CD4-positive, alpha-beta T cell treated with Interleukin-4 for 1 hour (primary cell): Measurements from ENCODE around the gene DSTN.
A peak's percentile ranks its signal among the peaks of the same experiment; 100 is the strongest.
"Not testable (repeated sequence)": the region's sequence is repeated elsewhere in the genome, so short reads cannot be mapped to it uniquely, and the experiment has no call there.

Source experiments
- DNase-seq, 2 donors: peaks; one replicate each; pipeline ENCODE4 v3.0.0-alpha.2; 2020 to 2022

DSTN gene

DNA sequence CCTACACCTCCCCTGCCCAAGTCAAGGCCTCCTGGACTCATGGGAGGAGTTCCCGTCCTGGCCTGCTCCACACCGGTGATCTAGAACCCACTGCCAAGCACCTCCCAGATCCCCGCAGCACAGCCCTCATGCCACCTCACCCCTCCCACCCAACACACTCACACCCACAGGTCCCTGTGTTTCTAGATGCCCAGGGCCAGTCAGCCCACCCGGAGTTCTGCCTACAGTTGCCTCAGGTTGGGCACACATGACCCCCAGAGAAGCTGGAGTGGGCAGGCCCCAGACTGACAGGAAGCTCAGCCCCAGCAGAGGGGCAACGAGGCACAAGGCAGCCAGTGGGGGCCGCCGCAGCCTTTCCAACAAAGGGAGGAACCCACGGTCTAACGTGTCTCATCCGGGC lies 82.5 kb downstream of the DSTN start:
- no peak for DNase-seq

DNA sequence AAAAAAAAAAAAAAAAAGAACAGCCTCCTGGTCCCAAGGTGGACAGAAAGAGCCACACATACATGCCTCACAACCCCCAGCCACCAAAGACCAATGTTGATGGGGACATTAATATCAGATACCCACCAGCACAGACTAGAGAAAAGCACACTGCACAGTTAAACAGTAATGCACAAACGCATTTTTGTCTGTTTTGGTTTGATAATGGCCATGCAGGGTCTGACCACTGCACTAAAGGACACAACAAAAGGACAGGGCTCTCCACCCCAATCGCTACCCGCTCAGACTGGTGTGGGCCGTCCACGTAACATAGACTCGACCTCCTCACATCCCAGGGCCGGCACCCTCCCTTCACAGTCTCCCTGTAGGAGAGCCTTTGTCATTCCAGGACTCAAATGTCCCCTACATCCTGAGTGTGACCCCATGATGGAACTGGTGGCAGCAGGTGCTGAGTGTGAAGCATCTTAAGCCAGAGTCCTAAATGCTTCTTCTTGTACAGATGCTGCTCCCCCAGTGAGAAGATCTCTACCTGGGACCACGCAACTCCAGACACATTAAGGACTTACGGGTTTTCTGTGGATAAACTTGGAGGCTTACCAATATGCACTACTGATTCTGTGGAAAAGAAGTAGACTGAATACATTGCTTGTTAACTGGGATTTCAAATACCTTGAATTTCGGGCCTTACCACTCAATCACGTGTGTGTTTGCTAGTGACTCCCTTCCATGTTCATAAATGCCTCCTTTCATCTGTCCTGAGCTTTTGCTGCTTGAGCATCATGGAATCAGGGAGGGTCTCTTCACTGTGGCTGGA lies 84.2 kb downstream of the DSTN start:
- no peak for DNase-seq

DNA sequence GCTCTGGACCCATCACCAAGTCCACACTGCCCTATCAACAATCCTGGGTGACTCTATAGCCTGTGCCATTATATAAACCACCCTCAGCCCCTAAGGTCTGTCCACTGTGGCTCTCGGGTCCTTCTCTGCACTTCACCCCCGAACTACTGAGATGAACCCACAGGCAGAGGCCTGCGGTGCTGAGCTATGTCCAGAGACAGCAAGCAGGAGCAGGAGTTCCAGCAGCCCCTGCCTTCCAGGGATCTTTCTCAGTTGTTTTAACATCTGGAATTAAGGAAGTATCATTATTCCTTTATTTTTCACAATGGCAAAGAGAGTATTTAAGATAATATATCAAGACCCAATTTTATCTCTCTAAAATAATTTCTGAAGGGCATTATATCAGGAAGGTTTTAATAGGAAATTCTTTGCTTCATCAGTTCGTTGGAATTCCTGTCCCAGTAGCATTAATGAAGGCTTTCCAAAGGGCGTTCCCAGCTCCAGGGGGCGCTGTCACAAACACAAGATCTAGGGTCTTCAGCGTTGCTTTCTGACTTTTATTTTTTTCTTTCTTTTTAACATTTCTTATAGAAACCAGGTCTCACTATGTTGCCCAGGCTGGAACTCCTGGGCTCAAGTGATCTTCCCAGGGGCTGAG lies 84.9 kb downstream of the DSTN start:
- peak in 1 of 2 donors; percentile 9 for DNase-seq

DNA sequence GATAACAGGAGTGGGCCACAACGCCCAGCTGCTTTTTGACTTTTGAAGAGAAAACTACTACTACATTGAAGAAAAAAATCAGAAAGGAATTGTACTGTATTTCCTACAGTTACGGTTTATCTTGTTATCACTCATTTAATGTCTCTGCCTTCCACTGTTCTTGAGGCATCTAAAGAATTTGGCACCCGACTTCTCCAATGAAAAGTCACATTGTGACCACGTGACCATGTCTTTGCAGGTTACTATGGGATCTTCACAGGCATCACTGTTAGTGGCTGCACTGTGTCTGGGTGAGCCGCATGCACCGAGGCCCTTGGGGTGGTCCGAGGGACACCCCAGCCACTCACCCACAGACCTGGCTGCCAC lies 85.4 kb downstream of the DSTN start:
- DNase-seq: no peak

DNA sequence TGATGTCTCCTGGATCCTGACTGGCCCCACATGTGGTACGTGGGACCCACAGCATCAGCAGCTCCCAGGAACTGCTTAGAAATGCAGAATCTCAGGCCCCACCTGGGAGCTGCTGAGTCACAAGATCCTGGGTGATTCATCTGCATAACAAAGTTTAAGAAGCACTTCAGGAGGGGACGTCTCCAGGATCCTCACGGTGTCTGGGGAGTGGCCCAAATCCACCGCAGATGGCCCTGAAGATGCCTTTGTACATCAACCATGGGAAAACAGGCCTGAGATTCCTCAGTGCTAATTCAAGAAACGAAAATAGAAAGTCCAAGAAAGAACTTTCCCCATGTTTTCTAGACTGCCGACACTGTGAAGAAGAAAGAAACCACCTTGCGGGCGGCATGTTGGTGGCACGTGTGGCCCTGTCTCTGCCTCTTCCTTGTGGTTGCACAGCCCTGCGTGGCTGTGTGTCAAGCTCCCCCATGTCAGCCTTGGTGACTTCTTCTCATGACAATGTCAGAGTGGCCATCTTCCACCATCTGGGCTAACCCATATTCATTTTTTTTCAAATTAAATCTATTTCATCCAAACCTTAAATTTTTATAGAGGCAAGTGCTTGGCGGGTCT lies 86.1 kb downstream of the DSTN start:
- no peak for DNase-seq

DNA sequence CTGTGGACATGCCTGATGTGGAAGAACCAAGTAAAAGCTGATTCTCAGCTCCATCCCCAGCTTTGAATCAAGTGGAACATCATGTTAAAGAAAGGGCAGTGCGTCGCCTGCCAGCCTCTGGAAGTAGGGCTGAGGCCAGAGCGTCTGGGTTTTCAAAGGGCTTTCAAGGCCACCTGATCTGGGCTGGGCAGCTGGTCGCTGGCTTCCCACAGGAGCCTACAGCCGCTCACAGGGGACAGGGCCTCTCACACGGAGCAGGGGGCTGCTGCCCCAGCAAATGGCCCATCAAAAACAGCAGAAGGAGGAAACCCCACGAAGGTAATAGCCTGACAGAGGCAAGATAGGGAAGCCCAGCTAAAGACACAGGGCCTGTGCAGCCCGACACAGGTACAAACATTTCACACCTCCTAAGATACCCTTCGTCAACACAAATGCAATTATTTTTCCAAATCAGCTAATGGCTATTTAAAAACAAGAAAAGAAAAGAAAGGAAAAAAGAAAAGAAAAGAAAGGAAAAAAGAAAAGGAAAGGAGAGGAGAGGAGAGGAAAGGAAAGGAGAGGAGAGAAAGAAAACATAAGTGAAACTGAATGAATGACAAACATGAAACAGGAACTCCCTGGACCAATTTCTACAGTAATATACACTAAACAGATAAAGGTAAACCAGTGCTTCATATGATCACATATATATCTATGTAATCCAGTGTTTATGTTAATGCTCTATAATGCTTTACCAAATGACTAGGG lies 87.4 kb downstream of the DSTN start:
- no peak for DNase-seq

DNA sequence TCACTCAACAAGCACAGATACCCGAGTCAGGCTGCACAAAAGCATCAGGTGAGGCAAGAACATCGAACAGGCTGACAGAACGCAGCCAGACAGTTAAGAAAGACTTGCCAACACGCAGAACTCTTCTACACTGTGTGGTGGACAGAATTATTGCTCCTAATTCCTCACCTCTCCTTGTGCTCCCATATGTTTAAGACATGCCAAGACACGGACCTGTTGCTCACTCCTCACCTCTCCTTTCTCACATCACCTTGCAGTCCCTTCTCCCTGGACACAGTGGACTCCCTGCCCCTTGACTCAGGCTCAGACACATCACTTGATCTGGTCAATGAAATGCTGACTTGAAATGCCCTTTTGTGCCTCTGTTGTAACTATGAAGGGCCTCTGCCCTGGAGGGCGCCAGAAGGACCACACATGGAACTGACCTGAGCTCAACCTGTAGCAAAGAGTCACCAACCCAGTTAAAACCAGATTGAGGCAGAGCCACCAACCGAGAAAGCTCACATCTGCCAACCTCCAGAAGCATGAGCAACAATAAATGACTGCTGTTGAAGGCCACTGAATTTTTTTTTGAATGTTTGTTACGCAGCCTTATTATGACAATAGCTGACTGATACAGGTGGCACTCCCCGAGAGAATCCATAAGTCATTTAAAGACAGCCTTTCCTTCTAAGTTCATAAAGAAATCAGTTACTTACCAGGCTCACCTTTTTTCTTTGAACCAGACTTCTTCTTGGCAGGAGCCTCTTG lies 88.2 kb downstream of the DSTN start:
- no peak for DNase-seq

- no peak for DNase-seq
Observed at GRCh38 chr20:17658648-17658993, 88.7 kb downstream of the DSTN start.

GRCh38 chr20:17659344-17659743 lies 89.5 kb downstream of the DSTN start:
- not testable (repeated sequence) for DNase-seq
